H1 (cell line): ENCODE results near the gene COL20A1. TPM values are rescaled to one million over a fixed set of nuclear protein-coding genes. Genes with fewer than 3 reads are reported as not detected.

Experiments
- ASH2L ChIP-seq: fragments of 200-600, 300-600 bp; sonication (generic); IDR thresholded peaks from one replicate; pipeline ENCODE4 v1.7.1; 2017; ENCODE audit warnings: low read length
- JUN ChIP-seq: IDR thresholded peaks from 2 replicates; pipeline ENCODE4 v1.6.1; 2011; ENCODE audit warnings: low read depth, mild to moderate bottlenecking, improper control_type of control experiment, low read length
- MAX ChIP-seq: IDR thresholded peaks from 2 replicates; pipeline ENCODE4 v1.6.1; 2012; ENCODE audit warnings: inconsistent platforms
- NANOG ChIP-seq: IDR thresholded peaks from 2 replicates; pipeline ENCODE4 v1.6.1; 2011; ENCODE audit warnings: low read length, low read depth, mild to moderate bottlenecking, inconsistent platforms; ENCODE audit not compliant: insufficient read depth, poor library complexity, severe bottlenecking
- SAP30 ChIP-seq: fragments of 300-600 bp; sonication (generic); IDR thresholded peaks from 2 replicates; pipeline ENCODE4 v1.7.1; 2012; ENCODE audit warnings: low read length, moderate library complexity, mild to moderate bottlenecking, inconsistent platforms; ENCODE audit not compliant: insufficient read depth, insufficient replicate concordance
- SIRT6 ChIP-seq: IDR thresholded peaks from one replicate; pipeline ENCODE4 v1.7.1; 2012; ENCODE audit warnings: low read length, inconsistent platforms
- SIX5 ChIP-seq: IDR thresholded peaks from 2 replicates; pipeline ENCODE4 v1.6.1; 2011; ENCODE audit warnings: mild to moderate bottlenecking, low read depth, low read length
- polyA plus RNA-seq, 7 experiments: library from polyadenylated mRNA; depleted of rRNA in 3 of 7; stranded (reverse) in 5 of 7; unstranded in 2 of 7; fragments of >200 nt in 5 of 7; fragments of 200-250 nt in 2 of 7; gene quantifications; 1 replicate in 5 of 7; 2 replicates in 1 of 7; 4 replicates in 1 of 7; pipeline versions ENCODE4 v1.2.1 to v1.2.3, GENCODE V29; 2011 to 2013; ENCODE audit warnings: missing spikeins in 2 of 7, mixed read lengths in 2 of 7
- total RNA-seq: library from RNA; stranded (reverse); fragmentation: NEBNext Ultra II Directional; extraction: Animal tissue kit (Norgen Biotek cat#: 25700); gene quantifications from 2 replicates; pipeline ENCODE4 v1.2.1, GENCODE V29; 2021

Gene COL20A1
- total and polyA plus RNA-seq, 2 of the 8 experiments (the other 6 are each of a cell fraction or from before 2014, with no cell fraction given), result 0.19 to 0.21 TPM

- no peak for TF ChIP-seq SAP30
- TF ChIP-seq NANOG, result no peak
- no peak for TF ChIP-seq JUN
- no peak for TF ChIP-seq MAX
- no peak for TF ChIP-seq SIX5
- no peak for TF ChIP-seq ASH2L
- no peak for TF ChIP-seq SIRT6
These were observed 8.4 kb upstream of the COL20A1 start (continued) for GRCh38 chr20:63284544-63284949.
